ENCODE results near the gene THG1L.

- TF ChIP-seq, protein P1, sequence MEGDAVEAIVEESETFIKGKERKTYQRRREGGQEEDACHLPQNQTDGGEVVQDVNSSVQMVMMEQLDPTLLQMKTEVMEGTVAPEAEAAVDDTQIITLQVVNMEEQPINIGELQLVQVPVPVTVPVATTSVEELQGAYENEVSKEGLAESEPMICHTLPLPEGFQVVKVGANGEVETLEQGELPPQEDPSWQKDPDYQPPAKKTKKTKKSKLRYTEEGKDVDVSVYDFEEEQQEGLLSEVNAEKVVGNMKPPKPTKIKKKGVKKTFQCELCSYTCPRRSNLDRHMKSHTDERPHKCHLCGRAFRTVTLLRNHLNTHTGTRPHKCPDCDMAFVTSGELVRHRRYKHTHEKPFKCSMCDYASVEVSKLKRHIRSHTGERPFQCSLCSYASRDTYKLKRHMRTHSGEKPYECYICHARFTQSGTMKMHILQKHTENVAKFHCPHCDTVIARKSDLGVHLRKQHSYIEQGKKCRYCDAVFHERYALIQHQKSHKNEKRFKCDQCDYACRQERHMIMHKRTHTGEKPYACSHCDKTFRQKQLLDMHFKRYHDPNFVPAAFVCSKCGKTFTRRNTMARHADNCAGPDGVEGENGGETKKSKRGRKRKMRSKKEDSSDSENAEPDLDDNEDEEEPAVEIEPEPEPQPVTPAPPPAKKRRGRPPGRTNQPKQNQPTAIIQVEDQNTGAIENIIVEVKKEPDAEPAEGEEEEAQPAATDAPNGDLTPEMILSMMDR (IDR thresholded peaks at IDR 0.05): no peak
- no peak for TF ChIP-seq POLR2A (IDR thresholded peaks at IDR 0.05)
Observed at GRCh38 chr5:157772127-157772526, 40.9 kb downstream of the THG1L start.
